ENCODE data around the gene BDNF. TPM values are rescaled to one million over a fixed set of nuclear protein-coding genes. Genes with fewer than 3 reads are reported as not detected.

BDNF gene
- total and polyA plus RNA-seq, 2 donors (not counting 1 experiment from before 2014, with no cell fraction given): not detected

DNA sequence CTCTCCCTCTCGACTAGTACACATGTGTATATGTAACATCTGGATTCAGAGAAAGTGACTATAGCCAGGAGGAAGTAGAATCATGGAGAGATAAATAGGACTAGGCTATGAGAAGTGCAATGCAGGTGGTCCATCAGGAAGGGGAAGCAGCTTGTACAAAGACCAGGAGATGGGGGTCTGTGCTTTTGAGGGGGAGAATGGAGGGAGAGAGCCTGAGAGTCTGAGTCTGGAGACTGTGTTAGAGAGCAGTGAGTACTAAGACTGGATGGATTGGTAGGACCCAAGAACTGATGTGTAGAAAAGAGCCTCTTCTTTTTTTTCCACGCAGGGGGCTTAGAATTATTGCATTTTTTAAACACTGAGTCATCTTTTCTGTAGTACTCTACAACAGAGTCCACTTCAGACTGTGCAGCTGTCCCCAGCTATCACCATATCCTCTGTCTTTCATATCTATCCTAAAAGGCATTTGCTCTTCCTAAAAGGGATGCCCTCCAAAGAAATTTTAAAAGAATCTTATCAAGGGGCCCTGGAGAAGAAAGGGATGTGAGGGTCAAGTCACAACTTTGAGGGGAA, 80.4 kb downstream of the BDNF start:
- H3K4me1 ChIP-seq (ENCODE audit: control insufficient read depth in 2 of 2, insufficient read depth in 2 of 2, low read length in 2 of 2): no peaks in the 10 kb centered on the region
- no peaks in the 10 kb centered on the region for H3K27me3 ChIP-seq (replicated peaks in 1 of 4; ENCODE audit: control extremely low read depth in 1 of 4, control insufficient read depth in 3 of 4, insufficient read depth in 4 of 4, low read length in 3 of 4)
- ChIA-PET CTCF (no interaction called here), POLR2A (no interaction called here)
- ATAC-seq (ENCODE audit: low read depth) (no peak), DNase-seq (no peak)
- no CpG with 5 or more reads among the region's 2 CpGs for WGBS (ENCODE audit: insufficient coverage)
- H3K9me3 ChIP-seq (ENCODE audit: control extremely low read depth in 1 of 3, control insufficient read depth in 2 of 3, insufficient read depth in 1 of 3, low read length in 2 of 3): no peaks in the 10 kb centered on the region
- intact Hi-C loops (cut with micrococcal nuclease): no loop called here
- Mint-ChIP-seq H3K27ac (no peak overlapping the region), H3K4me3 (no peak overlapping the region), H3K27me3 (peaks cover 8% of the 10 kb centered on the region), H3K9me3 (ENCODE audit: insufficient read depth) (no peaks in the 10 kb centered on the region), H3K4me1 (peaks cover 4% of the 10 kb centered on the region)
- H2AFZ ChIP-seq (ENCODE audit: insufficient read depth, low read depth, low read length, poor library complexity, severe bottlenecking): no peak overlapping the region
- H3K36me3 ChIP-seq (replicated peaks in 1 of 2; ENCODE audit: control extremely low read depth in 1 of 2, control insufficient read depth in 1 of 2, extremely low read depth in 1 of 2, insufficient read depth in 2 of 2, low read length in 1 of 2): no peaks in the 10 kb centered on the region
- no peak for TF ChIP-seq EZH2 (IDR thresholded peaks at IDR 0.05; ENCODE audit: borderline replicate concordance, insufficient read depth, low read depth, low read length, poor library complexity, severe bottlenecking)
- TF ChIP-seq, protein P1, sequence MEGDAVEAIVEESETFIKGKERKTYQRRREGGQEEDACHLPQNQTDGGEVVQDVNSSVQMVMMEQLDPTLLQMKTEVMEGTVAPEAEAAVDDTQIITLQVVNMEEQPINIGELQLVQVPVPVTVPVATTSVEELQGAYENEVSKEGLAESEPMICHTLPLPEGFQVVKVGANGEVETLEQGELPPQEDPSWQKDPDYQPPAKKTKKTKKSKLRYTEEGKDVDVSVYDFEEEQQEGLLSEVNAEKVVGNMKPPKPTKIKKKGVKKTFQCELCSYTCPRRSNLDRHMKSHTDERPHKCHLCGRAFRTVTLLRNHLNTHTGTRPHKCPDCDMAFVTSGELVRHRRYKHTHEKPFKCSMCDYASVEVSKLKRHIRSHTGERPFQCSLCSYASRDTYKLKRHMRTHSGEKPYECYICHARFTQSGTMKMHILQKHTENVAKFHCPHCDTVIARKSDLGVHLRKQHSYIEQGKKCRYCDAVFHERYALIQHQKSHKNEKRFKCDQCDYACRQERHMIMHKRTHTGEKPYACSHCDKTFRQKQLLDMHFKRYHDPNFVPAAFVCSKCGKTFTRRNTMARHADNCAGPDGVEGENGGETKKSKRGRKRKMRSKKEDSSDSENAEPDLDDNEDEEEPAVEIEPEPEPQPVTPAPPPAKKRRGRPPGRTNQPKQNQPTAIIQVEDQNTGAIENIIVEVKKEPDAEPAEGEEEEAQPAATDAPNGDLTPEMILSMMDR (IDR thresholded peaks at IDR 0.05): no peak
- H3K4me2 ChIP-seq (replicated peaks; ENCODE audit: low read depth, low read length, poor library complexity, severe bottlenecking): no peak overlapping the region
- no peak overlapping the region for H3K9ac ChIP-seq (ENCODE audit: low read length)
- no peak overlapping the region for H3K27ac ChIP-seq (ENCODE audit: low read length in 2 of 2)
- H3K79me2 ChIP-seq (ENCODE audit: control insufficient read depth, insufficient read depth, low read length): no peaks in the 10 kb centered on the region
- no peaks in the 10 kb centered on the region for H4K20me1 ChIP-seq (ENCODE audit: control insufficient read depth, insufficient read depth, low read length, poor library complexity, severe bottlenecking)
- no peak overlapping the region for H3K4me3 ChIP-seq (ENCODE audit: control extremely low read depth in 1 of 5, extremely low read depth in 1 of 5, insufficient read depth in 1 of 5, low read depth in 2 of 5, low read length in 4 of 5)

- Histone ChIP-seq H3K79me2 (ENCODE audit: control insufficient read depth, insufficient read depth, low read length) (no peaks in the 10 kb centered on the region), H3K4me1 (ENCODE audit: control insufficient read depth in 2 of 2, insufficient read depth in 2 of 2, low read length in 2 of 2) (no peaks in the 10 kb centered on the region), H3K9ac (ENCODE audit: low read length) (no peak overlapping the region), H3K27me3 (replicated peaks in 1 of 4; ENCODE audit: control extremely low read depth in 1 of 4, control insufficient read depth in 3 of 4, insufficient read depth in 4 of 4, low read length in 3 of 4) (no peaks in the 10 kb centered on the region), H4K20me1 (ENCODE audit: control insufficient read depth, insufficient read depth, low read length, poor library complexity, severe bottlenecking) (no peaks in the 10 kb centered on the region), H3K36me3 (replicated peaks in 1 of 2; ENCODE audit: control extremely low read depth in 1 of 2, control insufficient read depth in 1 of 2, extremely low read depth in 1 of 2, insufficient read depth in 2 of 2, low read length in 1 of 2) (no peaks in the 10 kb centered on the region), H3K4me2 (replicated peaks; ENCODE audit: low read depth, low read length, poor library complexity, severe bottlenecking) (no peak overlapping the region), H3K4me3 (ENCODE audit: control extremely low read depth in 1 of 5, extremely low read depth in 1 of 5, insufficient read depth in 1 of 5, low read depth in 2 of 5, low read length in 4 of 5) (no peak overlapping the region), H2AFZ (ENCODE audit: insufficient read depth, low read depth, low read length, poor library complexity, severe bottlenecking) (no peak overlapping the region), H3K9me3 (ENCODE audit: control extremely low read depth in 1 of 3, control insufficient read depth in 2 of 3, insufficient read depth in 1 of 3, low read length in 2 of 3) (no peaks in the 10 kb centered on the region), H3K27ac (ENCODE audit: low read length in 2 of 2) (no peak overlapping the region)
- POLR2A ChIA-PET: no interaction called here
- Mint-ChIP-seq H3K27ac (no peak overlapping the region), H3K4me1 (peaks cover 2% of the 10 kb centered on the region), H3K27me3 (peaks cover 8% of the 10 kb centered on the region), H3K9me3 (ENCODE audit: insufficient read depth) (no peaks in the 10 kb centered on the region), H3K4me3 (no peak overlapping the region)
- no peak for DNase-seq
- CTCF ChIA-PET: no interaction called here
- intact Hi-C loops (cut with micrococcal nuclease): no loop called here
- 59% methylated on average over 2 of the region's 5 CpGs for WGBS (ENCODE audit: insufficient coverage)
- ATAC-seq (ENCODE audit: low read depth): no peak
- TF ChIP-seq, protein P1 (IDR thresholded peaks at IDR 0.05): no peak
- TF ChIP-seq EZH2 (IDR thresholded peaks at IDR 0.05; ENCODE audit: borderline replicate concordance, insufficient read depth, low read depth, low read length, poor library complexity, severe bottlenecking): no peak
Observed at GRCh38 chr11:27619039-27619574, 81.1 kb downstream of the BDNF start.

Measured in B cell (primary cell).